Activated CD4-positive, alpha-beta T cell treated with anti-CD3 and anti-CD28 coated beads for 48 hours (primary cell): ENCODE measurements around the gene RAB25.

Experiments used
- DNase-seq: peaks from one replicate; pipeline ENCODE4 v3.0.0-alpha.2; 2020

The RAB25 gene

GRCh38 chr1:156081180-156081916, 20.4 kb downstream of the RAB25 start:
- no peak for DNase-seq

GRCh38 chr1:156081917-156082308, 21.0 kb downstream of the RAB25 start:
- DNase-seq: no peak

GRCh38 chr1:156082309-156083091, 21.5 kb downstream of the RAB25 start, which contains the start of gene MEX3A:
Gene MEX3A (minus strand): TSS chr1:156082465. CDS start chr1:156081998, 467 bp downstream.
- DNase-seq: peak; percentile 74

- no peak for DNase-seq
Measured at GRCh38 chr1:156083800-156084790, 23.1 kb downstream of the RAB25 start.

GRCh38 chr1:156086256-156086662, 25.3 kb downstream of the RAB25 start:
- DNase-seq: no peak

GRCh38 chr1:156089704-156090103, 28.7 kb downstream of the RAB25 start:
- DNase-seq: no peak

GRCh38 chr1:156090138-156090839, 29.3 kb downstream of the RAB25 start:
- no peak for DNase-seq

GRCh38 chr1:156090840-156091188, 29.9 kb downstream of the RAB25 start:
- peak; percentile 95 for DNase-seq

GRCh38 chr1:156091610-156092009, 30.6 kb downstream of the RAB25 start:
- no peak for DNase-seq

GRCh38 chr1:156095906-156096508, 35.0 kb downstream of the RAB25 start:
- DNase-seq: peak; percentile 44

- peak; percentile 95 for DNase-seq
Measured at GRCh38 chr1:156096640-156097391, 35.9 kb downstream of the RAB25 start.

GRCh38 chr1:156097499-156098178, 36.7 kb downstream of the RAB25 start:
- DNase-seq: peak; percentile 66

- DNase-seq: no peak
Measured at GRCh38 chr1:156098784-156099183, 37.8 kb downstream of the RAB25 start.

GRCh38 chr1:156099282-156099681, 38.3 kb downstream of the RAB25 start:
- DNase-seq: no peak

GRCh38 chr1:156100205-156100995, 39.4 kb downstream of the RAB25 start:
- DNase-seq: no peak

- DNase-seq: no peak
Measured at GRCh38 chr1:156101880-156102279, 40.9 kb downstream of the RAB25 start.

- no peak for DNase-seq
Measured at GRCh38 chr1:156102633-156103511, 41.9 kb downstream of the RAB25 start.

GRCh38 chr1:156103521-156103947, 42.6 kb downstream of the RAB25 start:
- peak; percentile 63 for DNase-seq
